Measurements from ENCODE around the gene PAXX.

DNA sequence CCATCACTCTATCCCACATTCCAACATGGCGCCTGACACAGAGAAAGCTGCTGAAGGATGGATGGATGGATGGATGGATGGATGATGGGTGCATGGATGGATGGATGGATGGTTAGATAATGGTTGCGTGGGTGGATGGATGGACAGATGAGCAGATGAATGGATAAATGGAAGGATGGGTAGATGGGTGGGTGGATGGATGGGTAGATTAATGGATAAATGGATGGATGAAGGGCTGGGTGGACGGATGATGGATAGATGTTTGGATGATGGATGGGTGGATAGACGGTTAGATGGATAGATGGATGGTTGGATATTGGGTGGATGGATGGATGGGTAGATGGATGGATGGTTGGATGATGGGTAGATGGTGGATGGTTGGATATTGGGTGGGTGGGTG lies 35.6 kb upstream of the PAXX start:
- TF ChIP-seq EZH2 (IDR thresholded peaks at IDR 0.05; ENCODE audit: borderline replicate concordance, insufficient read depth, low read length, poor library complexity, severe bottlenecking) = no peak
- TF ChIP-seq, protein P1, sequence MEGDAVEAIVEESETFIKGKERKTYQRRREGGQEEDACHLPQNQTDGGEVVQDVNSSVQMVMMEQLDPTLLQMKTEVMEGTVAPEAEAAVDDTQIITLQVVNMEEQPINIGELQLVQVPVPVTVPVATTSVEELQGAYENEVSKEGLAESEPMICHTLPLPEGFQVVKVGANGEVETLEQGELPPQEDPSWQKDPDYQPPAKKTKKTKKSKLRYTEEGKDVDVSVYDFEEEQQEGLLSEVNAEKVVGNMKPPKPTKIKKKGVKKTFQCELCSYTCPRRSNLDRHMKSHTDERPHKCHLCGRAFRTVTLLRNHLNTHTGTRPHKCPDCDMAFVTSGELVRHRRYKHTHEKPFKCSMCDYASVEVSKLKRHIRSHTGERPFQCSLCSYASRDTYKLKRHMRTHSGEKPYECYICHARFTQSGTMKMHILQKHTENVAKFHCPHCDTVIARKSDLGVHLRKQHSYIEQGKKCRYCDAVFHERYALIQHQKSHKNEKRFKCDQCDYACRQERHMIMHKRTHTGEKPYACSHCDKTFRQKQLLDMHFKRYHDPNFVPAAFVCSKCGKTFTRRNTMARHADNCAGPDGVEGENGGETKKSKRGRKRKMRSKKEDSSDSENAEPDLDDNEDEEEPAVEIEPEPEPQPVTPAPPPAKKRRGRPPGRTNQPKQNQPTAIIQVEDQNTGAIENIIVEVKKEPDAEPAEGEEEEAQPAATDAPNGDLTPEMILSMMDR (IDR thresholded peaks at IDR 0.05; ENCODE audit: poor library complexity, severe bottlenecking) = no peak
- TF ChIP-seq SMC3 (conservative IDR thresholded peaks at IDR 0.05; ENCODE audit: poor library complexity) = no peak
- no peak for TF ChIP-seq POLR2AphosphoS5 (IDR thresholded peaks at IDR 0.05)
- TF ChIP-seq EP300 (conservative IDR thresholded peaks at IDR 0.05; ENCODE audit: poor library complexity, severe bottlenecking) = no peak

All from neural cell (in vitro differentiated cells).